Neural cell (in vitro differentiated cells): ENCODE results near the gene DNAH17. TPM values are rescaled to one million over a fixed set of nuclear protein-coding genes. Genes with fewer than 3 reads are reported as not detected.

Source experiments
- H2AFZ ChIP-seq: fragments of 200-600, 300-800 bp; sonication (generic), shearing (Covaris generic); 2 replicates; pipeline ENCODE4 v1.6.0; 2014; ENCODE audit warnings: low read depth, mild to moderate bottlenecking, antibody characterized with exemption, low read length, moderate library complexity
- H3F3A ChIP-seq: fragments of 200-600 bp; shearing (Covaris generic); 2 replicates; pipeline ENCODE4 v1.6.1; 2016; ENCODE audit warnings: mild to moderate bottlenecking, moderate library complexity, mixed read lengths, antibody characterized with exemption, low read length; ENCODE audit not compliant: insufficient read depth, poor library complexity, severe bottlenecking
- H3K27ac ChIP-seq: fragments of 200-600, 300-800 bp; sonication (generic), shearing (Covaris generic); 2 replicates; pipeline ENCODE4 v1.5.1; 2014; ENCODE audit warnings: mild to moderate bottlenecking, low read length, moderate library complexity
- H3K27me3 ChIP-seq: fragments of 300-800, 200-600 bp; sonication (generic), shearing (Covaris generic); 2 replicates; pipeline ENCODE4 v1.6.0; 2014; ENCODE audit warnings: mild to moderate bottlenecking, low read depth, low read length, moderate library complexity; ENCODE audit not compliant: insufficient read depth
- H3K36me3 ChIP-seq: fragments of 300-800, 200-600 bp; sonication (generic), shearing (Covaris generic); 2 replicates; pipeline ENCODE4 v1.5.1; 2014; ENCODE audit warnings: mild to moderate bottlenecking, antibody characterized with exemption, low read length, moderate library complexity; ENCODE audit not compliant: insufficient read depth
- H3K4me2 ChIP-seq: fragments of 300-800, 200-600 bp; sonication (generic), shearing (Covaris generic); 2 replicates; pipeline ENCODE4 v1.6.0; 2014; ENCODE audit warnings: mild to moderate bottlenecking, low read length
- H3K4me3 ChIP-seq: fragments of 300-800, 200-600 bp; sonication (generic), shearing (Covaris generic); 2 replicates; pipeline ENCODE4 v1.5.1; 2014; ENCODE audit warnings: mild to moderate bottlenecking, low read length, moderate library complexity
- H3K79me2 ChIP-seq: fragments of 200-600 bp; shearing (Covaris generic); replicated peaks from 2 replicates; pipeline ENCODE4 v1.6.0; 2014; ENCODE audit warnings: mild to moderate bottlenecking, low read length, moderate library complexity; ENCODE audit not compliant: insufficient read depth
- H3K9ac ChIP-seq: fragments of 300-800, 200-600 bp; sonication (generic), shearing (Covaris generic); 2 replicates; pipeline ENCODE4 v1.6.1; 2016; ENCODE audit warnings: mild to moderate bottlenecking, low read length, mixed read lengths
- H3K9me2 ChIP-seq: fragments of 200-600 bp; shearing (Covaris generic); 2 replicates; pipeline ENCODE4 v1.6.1; 2016; ENCODE audit warnings: mild to moderate bottlenecking, low read length, mixed read lengths; ENCODE audit not compliant: insufficient read depth
- H3K9me3 ChIP-seq: fragments of 200-600, 300-800 bp; sonication (generic), shearing (Covaris generic); 2 replicates; pipeline ENCODE4 v1.6.1; 2016; ENCODE audit warnings: mild to moderate bottlenecking, mixed run types, low read length, moderate library complexity, mixed read lengths
- H4K20me1 ChIP-seq: fragments of 200-600 bp; shearing (Covaris generic); 2 replicates; pipeline ENCODE4 v1.6.1; 2016; ENCODE audit warnings: mild to moderate bottlenecking, mixed run types; ENCODE audit not compliant: insufficient read depth
- CTCF ChIP-seq: fragments of 450-650 bp; IDR thresholded peaks from 2 replicates; pipeline ENCODE4 v1.5.1; 2014; ENCODE audit warnings: antibody characterized with exemption, mild to moderate bottlenecking, moderate library complexity; ENCODE audit not compliant: poor library complexity, severe bottlenecking
- EP300 ChIP-seq: fragments of 450-650 bp; conservative IDR thresholded peaks from 2 replicates; pipeline ENCODE4 v1.6.1; 2014; ENCODE audit warnings: antibody characterized with exemption, mild to moderate bottlenecking, moderate library complexity; ENCODE audit not compliant: poor library complexity, severe bottlenecking
- EZH2 ChIP-seq: fragments of 200-600, 300-800 bp; shearing (Covaris generic), sonication (generic); IDR thresholded peaks from 2 replicates; pipeline ENCODE4 v1.6.1; 2014; ENCODE audit warnings: antibody characterized with exemption, low read length, borderline replicate concordance, mild to moderate bottlenecking; ENCODE audit not compliant: insufficient read depth, poor library complexity, severe bottlenecking
- MXI1 ChIP-seq: fragments of 450-650 bp; conservative IDR thresholded peaks from 2 replicates; pipeline ENCODE4 v1.6.1; 2014; ENCODE audit warnings: antibody characterized with exemption, mild to moderate bottlenecking; ENCODE audit not compliant: poor library complexity, severe bottlenecking
- POLR2AphosphoS5 ChIP-seq: IDR thresholded peaks from 2 replicates; pipeline ENCODE4 v1.6.1; 2012
- RAD21 ChIP-seq: fragments of 450-650 bp; conservative IDR thresholded peaks from 2 replicates; pipeline ENCODE4 v1.6.1; 2014; ENCODE audit warnings: antibody characterized with exemption, mild to moderate bottlenecking, moderate library complexity
- REST ChIP-seq: IDR thresholded peaks from 2 replicates; pipeline ENCODE4 v1.6.1; 2012; ENCODE audit warnings: borderline replicate concordance
- SMC3 ChIP-seq: fragments of 450-650 bp; conservative IDR thresholded peaks from 2 replicates; pipeline ENCODE4 v1.6.1; 2014; ENCODE audit warnings: antibody characterized with exemption, mild to moderate bottlenecking, moderate library complexity; ENCODE audit not compliant: poor library complexity
- TAF1 ChIP-seq: IDR thresholded peaks from 2 replicates; pipeline ENCODE4 v1.6.1; 2012; ENCODE audit warnings: low read depth
- polyA plus RNA-seq: library from polyadenylated mRNA; depleted of rRNA; stranded (reverse); fragments of >200 nt; gene quantifications from 2 replicates; pipeline ENCODE4 v1.2.3, GENCODE V29; 2014

DNAH17 gene
- polyA plus RNA-seq, 1 donor from 2014 or later: not detected

- H3K79me2 ChIP-seq: no peaks in the 10 kb centered on the region
- H3K4me3 ChIP-seq: no peak overlapping the region
- H3K36me3 ChIP-seq: no peaks in the 10 kb centered on the region
- H3K9ac ChIP-seq: no peak overlapping the region
- no peak overlapping the region for H3K4me2 ChIP-seq
- H3K9me2 ChIP-seq: no peaks in the 10 kb centered on the region
- no peaks in the 10 kb centered on the region for H4K20me1 ChIP-seq
- no peak overlapping the region for H2AFZ ChIP-seq
- no peak overlapping the region for H3K27ac ChIP-seq
- no peaks in the 10 kb centered on the region for H3F3A ChIP-seq
- TF ChIP-seq EZH2 (no peak), REST (no peak), POLR2AphosphoS5 (no peak), TAF1 (no peak)
- H3K9me3 ChIP-seq: no peaks in the 10 kb centered on the region
- H3K27me3 ChIP-seq: no peaks in the 10 kb centered on the region
These were observed 90.1 kb downstream of the DNAH17 start for GRCh38 chr17:78486946-78487680.

GRCh38 chr17:78486228-78486802 is 90.9 kb downstream of the DNAH17 start:
- Histone ChIP-seq H3K9me3 (no peaks in the 10 kb centered on the region), H2AFZ (no peak overlapping the region), H3K27ac (no peak overlapping the region), H3K9ac (no peak overlapping the region), H3K27me3 (no peaks in the 10 kb centered on the region), H3K4me3 (no peak overlapping the region), H3F3A (no peaks in the 10 kb centered on the region), H3K36me3 (no peaks in the 10 kb centered on the region), H3K79me2 (no peaks in the 10 kb centered on the region), H3K4me2 (no peak overlapping the region), H4K20me1 (no peaks in the 10 kb centered on the region), H3K9me2 (no peaks in the 10 kb centered on the region)
- no peak for TF ChIP-seq CTCF
- no peak for TF ChIP-seq REST
- TF ChIP-seq RAD21: no peak
- TF ChIP-seq EP300: no peak
- TF ChIP-seq EZH2: no peak
- no peak for TF ChIP-seq TAF1
- TF ChIP-seq POLR2AphosphoS5: no peak
- TF ChIP-seq MXI1: no peak
- no peak for TF ChIP-seq SMC3
